Occipital lobe (tissue), 2 donors: Measurements from ENCODE around the gene BRIP1. TPM values are rescaled to one million over a fixed set of nuclear protein-coding genes. Genes with fewer than 3 reads are reported as not detected.
"Not testable (repeated sequence)": the region's sequence is repeated elsewhere in the genome, so short reads cannot be mapped to it uniquely, and the experiment has no call there.

Experiments used
- DNase-seq: peaks from one replicate; lab custom pipeline; 2025; lab: John Stamatoyannopoulos, UW
- total RNA-seq: library from RNA; depleted of rRNA; stranded (reverse); fragments of >200 nt; gene quantifications from one replicate; pipeline ENCODE4 v1.2.3, GENCODE V29; 2014

BRIP1 gene
- total RNA-seq, 1 donor from 2014 or later = 5.8 TPM

DNA sequence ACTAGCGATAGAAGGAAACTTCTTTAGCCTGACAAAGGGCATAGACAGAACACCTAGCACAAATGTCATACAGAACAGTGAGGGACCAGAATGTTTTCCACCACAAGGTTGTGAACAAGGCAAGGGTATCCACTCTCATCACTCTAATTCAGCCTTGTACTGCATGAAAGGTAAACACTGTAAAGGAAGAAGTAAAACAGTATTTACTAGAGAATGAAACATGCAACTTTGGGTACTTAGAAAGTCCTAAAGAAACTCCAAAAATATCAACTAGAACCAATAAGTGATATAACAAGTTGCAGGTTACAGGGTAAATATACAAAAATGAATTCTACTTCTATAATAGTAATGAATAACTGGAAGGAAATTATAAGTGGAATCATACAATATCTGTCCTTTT is 32.2 kb downstream of the BRIP1 start:
- no peak for DNase-seq

DNA sequence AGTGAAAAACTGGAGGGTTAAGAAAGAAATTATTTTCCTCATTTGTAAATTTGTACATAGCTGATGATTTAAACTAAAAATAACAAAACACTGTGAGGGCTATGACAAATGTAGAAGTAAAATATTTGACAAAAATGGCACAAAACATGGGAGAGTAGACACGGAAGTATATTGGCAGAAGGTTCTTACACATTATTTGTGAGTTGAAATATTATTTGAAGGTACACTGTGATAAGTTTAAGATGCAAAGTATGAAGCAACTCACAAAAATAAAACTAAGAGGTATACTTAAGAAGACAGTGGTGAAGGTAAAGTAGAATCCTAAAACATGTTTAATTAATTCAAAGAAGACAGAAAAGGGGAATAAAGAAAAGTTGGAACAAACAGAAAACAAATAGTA is 34.6 kb downstream of the BRIP1 start:
- no peak for DNase-seq

DNA sequence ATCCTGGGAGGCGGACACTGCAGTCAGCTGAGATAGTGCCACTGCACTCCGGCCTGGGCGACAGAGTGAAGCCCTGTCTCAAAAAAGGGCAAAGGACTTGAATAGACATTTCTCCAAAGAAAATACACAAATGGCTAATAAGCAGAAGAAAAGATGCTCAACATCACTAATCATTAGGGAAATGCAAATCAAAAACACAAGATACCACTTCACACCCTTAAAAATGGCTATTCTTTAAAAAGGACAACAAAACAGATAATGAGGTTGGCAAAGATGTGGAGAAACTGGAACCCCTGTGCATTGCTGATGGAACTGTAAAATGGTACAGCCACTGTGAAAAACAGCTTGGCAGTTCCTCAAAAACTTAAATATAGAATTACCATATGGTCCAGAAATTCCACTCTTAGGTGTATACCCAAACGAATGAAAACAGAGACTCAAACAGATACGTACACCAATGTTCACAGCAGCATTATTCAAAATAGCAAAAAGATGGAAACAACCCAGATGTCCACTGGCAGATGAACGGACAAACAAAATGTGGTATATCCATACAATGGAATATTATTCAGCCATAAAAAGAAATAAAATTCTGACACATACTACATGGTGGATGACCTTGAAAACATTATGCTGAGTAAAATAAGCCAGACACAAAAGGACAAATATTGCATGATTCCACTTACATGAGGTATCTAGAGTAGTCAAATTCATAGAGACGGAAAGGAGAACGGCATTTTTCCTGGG is 35.5 kb downstream of the BRIP1 start:
- no peak for DNase-seq

DNA sequence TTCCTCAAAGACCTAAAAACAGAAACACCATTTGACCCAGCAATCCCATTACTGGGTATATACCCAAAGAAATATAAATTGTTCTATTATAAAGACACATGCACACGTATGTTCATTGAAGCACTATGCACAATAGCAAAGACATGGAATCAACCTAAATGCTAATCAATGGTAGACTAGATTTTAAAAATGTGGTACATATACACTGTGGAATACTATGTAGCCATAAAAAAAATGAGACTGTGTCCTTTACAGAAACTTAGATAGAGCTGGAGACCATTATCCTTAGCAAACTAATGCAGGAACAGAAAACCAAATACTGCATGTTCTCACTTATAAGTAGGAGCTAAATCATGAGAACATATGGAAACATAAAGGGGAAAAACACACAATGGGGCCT is 36.5 kb downstream of the BRIP1 start:
- DNase-seq = not testable (repeated sequence)

DNA sequence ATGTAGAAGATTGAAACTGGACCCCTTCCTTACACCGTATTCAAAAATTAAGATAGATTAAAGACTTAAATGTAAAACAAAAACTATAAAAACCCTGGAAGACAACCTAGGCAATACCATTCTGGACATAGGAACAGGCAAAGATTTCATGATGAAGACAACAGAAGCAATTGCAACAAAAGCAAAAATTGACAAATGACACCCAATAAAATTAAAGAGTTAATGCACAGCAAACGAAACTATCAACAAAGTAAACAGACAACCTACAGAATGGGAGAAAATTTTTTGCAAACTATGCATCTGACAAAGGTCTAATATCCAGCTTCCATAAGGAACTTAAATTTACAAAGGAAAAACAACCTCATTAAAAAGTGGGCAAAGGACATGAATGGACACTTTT is 37.1 kb downstream of the BRIP1 start:
- not testable (repeated sequence) for DNase-seq

DNA sequence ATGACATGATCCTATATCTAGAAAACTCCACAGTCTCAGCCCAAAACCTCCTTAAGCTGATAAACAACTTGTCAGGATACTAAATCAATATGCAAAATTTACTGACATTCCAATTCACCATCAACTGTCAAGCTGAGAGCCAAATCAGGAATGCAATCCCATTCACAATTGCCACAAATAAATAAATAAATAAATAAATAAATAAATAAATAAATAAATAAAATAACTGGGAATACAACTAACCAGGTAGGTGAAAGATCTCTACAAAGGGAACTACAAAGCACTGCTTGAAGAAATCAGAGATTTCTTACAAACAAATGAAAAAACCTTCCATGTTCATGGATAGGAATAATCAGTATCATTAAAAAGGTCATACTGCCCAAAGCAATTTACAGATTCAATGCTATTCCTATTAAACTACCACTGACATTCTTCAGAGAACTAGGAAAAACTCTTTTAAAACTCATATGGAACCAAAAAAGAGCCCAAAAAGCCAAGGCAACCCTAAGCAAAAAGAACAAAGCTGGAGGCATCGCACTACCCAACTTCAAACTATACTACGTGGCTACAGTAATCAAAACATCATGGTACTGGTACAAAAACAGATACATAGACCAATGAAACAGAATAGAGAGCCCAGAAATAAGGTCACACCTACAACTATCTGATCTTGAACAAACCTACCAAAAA is 37.7 kb downstream of the BRIP1 start:
- DNase-seq = no peak

DNA sequence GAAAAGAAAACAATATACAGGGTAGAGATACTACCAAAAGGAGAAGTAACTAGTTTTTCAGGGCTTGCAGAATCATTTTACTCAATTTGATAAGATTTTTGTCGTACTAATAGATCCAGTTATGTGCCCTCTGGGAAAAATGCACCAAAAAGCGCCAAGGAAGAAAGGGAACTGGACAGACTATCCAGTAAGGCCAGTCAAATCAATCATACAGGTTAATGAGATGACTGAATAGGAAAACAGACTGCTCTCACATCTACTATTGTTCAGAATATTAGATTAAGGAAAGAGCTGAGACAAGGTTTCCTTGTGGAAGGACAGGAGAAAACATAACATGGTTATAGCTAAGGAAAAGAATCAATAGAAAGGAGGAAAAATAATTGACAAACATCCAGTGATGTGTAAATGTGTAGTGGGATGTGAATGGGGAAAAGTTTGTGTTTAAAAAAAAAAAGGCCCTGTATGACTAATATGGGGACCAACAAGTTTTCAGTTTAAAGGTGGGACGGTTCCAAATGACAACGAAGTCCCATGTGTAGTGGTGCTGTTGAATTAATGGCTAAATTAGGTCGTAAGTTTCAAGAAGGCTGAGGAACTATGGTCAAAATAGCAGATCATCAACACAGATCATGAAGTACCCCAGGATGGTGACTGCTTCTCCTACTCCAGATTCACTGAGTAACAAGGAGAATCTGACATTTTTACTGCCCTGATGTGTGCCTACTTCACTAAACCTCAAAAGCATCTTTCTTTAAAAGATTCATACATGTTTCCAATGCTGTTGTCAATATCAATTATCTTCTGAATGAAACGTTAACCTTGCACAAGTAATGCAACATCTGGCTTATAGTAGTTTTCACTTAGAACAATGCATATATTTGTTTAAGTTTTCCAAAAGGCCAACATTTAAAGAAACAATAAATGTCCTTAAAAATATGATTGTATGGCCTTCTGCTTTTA is 40.7 kb downstream of the BRIP1 start:
- DNase-seq = no peak

DNA sequence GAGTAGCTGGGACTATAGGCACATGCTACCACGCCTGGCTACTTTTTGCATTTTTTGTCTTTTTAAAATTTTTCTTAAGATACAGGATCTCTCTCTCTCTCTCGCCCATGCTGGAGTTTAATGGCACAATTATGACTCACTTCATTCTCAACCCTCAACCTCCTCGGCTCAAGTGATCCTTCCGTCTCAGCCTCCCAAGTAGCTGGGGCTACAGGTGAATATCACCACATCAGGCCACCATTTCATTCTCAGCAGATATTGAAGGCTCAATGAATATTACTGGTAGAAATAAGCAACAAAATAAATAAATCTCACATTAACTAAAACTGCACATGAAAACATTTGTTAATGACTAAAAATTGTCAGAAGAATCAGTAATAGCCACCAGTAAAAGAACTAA is 41.7 kb downstream of the BRIP1 start:
- no peak for DNase-seq

DNA sequence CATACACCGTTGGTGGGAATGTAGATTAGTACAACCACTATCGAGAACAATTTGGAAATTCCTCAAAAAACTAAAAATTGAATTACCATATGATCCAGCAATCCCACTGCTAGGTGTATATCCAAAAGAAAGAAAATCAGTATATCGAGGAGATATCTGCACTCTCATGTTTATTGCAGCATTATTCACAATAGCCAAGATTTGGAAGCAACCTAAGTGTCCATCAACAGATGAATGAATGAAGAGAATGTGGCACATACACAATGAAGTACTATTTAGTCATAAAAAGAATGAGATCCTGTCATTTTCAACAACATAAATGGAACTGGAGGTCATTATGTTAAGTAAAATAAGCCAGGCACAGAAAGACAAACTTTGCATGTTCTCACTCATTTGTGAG is 44.1 kb downstream of the BRIP1 start:
- DNase-seq = not testable (repeated sequence)

DNA sequence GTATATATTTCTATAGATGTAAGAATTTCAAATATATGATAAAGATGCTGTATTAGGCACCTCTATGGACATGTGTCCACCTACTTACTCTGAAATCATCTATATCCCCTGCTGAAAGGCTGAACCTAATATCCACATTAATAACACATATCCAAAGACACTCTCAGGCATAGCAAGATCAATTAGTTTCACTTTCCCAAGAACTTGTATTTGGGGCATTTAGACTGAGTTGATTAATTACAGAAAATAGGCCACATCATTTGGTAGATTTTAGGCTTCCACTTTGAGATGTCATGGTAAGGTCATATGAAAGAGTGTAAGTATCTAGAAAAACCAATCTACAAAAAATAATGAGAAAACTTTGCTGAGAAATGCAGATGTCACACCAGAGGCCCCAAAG is 45.1 kb downstream of the BRIP1 start:
- DNase-seq = no peak

DNA sequence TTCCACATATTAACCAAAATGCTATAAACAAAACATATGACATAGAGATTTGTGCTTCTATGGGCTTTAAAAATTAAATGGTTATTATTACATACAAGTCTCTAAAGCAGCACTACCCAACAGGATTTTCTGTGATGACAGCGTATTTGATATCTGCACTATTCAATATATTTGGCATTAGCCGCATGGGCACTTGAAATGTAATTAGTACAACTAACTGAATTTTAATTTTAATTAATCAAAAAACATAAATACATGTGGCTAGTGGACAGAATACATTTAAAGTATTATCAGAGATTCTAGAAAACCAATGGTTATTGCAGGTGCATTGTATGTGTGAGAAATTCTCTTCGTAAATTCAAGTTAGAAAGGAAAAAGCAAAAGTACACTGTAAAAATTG is 45.9 kb downstream of the BRIP1 start:
- no peak for DNase-seq

DNA sequence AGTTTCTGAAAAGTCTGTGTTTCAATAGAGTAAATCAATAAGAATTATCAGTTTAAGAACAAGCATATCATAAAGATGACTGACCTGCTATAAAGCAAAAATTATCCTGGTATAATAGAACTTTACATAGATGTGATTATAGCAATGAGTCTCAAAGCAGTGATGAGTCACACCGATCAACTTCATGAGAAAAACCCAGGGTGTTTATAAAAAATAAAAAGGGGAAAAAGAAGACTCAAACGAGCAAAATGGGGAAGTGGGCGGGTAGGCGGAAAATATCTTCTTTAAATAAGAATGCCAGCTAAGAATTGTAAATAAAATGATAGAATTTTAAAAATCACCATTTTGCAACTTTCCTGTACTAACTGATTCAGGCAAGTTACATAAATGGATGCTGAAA is 46.8 kb downstream of the BRIP1 start:
- DNase-seq = no peak

DNA sequence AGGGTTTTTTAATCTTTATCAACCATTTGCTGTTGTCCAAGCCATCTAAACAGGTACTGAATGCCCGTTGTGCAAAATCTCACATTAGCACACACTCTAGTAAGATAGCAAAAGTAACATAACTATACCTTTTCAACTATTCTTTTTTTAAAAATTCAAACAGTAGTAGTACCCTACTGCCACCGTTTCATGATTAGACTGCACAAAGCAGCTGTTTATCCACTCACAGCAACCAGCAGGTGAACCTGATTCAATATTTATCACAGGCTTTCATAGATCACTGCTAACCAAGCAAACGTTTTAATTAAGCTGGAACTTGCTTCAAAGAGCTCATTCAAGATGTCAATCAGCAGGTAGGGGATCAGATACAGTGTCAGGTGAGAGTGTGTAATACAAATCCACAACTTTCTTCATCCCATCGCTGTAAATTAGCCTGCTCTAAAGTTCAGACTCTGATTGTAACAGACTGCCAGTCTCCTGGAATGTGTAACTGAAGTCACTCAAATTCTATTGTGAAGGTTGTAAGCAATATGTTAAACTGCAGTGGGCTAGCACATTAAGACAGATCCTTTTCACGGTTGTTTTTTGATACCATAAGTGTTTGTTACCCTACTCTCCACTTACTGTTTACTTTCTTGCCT is 47.3 kb downstream of the BRIP1 start:
- no peak for DNase-seq

DNA sequence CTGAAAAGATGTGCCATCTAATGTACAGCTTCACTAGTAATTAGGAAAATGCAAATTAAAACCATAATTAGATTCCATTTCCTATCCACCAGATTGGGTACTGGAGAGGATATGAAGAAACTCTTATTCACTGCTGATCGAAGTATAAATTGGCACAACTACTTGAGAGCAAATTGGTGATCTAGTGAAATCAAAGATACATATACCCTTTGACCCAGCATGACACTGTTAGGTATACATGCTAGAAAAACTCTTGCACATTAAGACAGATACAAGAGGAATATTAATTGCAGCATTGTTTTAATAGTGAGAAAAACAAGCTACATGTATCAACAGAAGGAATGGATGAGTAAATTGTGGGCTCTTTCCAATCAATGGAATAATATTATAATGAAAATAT is 48.8 kb downstream of the BRIP1 start:
- DNase-seq = no peak

DNA sequence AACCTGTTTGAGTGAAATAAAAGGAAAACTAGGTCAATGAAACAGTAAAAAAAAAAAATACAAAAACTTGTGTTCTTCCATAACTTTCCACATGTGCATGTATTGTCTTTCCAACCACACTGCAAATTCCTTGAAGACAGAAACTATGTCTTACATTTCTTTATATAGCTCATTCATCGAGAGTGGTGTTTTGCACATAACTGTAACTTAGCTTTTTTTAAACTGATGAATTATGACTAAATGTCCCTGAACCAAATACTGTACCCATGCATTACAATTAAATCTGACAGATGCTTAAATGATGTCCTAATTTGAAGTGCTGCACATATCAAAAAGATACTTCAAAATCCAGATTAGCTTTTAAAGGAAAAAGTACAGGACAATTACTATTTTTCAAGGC is 50.1 kb downstream of the BRIP1 start:
- no peak for DNase-seq

DNA sequence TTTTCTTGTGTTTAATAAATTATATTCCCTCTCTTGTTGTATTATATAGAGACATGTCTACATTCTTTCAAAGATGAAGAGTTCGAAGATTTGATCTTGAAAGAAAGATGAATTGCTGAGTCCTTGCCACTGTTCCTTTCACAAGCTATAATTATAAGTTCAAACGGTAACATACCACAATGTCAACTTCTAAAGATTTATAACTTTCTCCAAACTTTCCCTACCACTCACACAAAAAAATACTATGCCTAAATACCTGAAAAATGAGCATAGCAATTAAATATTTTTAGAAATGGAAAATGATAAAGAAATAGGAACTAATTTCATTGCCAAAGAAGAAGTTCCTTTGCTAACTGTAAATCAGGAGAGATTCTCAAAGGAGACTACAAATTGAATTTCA is 50.6 kb downstream of the BRIP1 start:
- DNase-seq = no peak

DNA sequence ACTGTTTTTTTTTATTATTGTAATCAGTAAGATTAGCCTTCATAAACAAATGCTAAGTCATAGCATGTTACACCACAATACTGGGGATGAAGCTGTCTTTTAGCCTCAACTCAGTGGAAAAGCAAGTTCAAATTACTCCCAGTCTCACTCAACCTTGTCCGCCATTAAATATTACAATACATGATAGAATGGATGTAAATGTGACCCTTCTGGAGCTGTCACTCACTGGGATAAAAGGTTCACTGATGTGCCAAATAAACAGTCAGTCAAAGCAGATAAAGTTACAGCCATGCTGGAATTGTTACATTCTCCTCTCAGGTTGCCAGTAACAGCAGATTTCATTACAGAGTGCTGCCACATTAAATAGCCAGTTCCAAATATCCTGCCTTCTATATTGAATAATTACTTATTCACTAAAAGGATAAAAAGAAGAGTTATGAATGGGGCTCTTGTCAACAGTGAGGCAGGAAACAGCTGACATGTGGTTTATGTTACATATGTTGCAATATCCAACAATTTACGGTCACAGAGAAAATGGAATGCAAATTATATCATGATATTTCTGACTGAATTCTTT is 53.4 kb downstream of the BRIP1 start:
- no peak for DNase-seq

DNA sequence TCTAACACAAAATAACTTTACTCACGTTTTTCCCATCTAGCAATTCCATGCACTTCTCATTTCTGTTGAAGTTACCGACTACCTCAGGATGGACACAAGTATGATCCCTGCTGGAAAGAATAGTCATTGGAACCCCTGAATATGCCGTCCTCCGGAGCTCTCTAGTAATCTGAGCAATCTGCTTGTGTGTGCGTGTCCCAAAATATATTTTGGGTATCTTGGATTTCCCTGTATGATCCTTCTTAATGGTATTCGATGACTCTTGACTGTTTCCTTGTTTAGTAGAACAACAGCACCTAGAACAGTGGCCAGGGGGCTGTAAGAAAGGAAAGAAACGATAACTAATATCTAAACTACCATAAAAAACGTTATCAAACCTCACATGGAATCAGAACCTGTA is 54.9 kb downstream of the BRIP1 start:
- DNase-seq = no peak

DNA sequence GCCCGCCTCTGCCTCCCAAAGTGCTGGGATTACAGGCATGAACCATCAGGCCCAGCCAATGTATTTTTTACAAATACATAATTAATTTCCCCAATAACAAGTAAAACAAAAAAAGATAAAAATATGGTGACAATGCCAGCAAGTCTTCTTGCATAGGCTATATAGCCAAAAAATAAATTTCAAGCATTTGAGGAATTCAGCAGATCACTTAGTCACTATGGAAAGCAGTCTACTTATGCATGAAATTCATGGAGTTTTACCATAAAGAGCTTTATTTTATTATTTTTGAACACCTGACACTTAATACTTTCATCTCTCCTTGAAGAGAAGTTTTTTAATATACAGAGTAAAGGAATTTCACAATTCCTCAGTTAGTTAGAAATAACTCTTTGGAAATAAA is 56.4 kb downstream of the BRIP1 start:
- no peak for DNase-seq

DNA sequence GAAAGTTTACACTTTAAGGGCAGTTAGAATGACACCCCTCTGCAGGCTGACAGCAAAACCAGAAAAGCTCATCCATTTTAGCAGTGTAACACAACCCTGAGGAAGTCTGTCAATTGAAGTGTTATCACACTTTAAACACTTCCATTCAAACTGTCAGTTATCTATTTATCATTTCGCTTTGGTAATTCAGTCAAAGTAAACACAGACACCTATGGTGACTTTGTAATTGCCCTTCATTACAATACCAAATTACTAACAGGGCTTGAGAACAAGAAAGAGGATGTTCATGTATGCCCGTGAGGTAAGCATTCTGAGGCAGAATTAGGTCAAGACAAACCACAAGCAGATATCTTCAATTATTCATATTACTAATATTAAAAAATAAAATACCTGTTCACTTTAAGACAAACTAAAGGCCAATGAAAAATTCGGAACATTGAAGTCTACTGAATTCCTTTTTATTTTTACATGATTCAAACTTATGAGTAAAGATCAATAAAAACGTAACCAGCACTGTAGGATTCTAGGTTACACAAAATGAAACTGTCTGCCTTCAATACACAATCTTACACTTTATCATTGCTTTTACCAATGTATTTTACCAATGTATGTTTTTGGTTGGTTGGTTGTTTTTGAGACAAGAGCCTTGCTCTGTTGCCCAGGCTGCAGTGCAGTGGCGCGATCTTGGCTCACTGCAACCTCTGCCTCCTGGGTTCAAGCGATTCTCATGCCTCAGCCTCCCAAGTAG is 57.1 kb downstream of the BRIP1 start:
- DNase-seq = no peak

DNA sequence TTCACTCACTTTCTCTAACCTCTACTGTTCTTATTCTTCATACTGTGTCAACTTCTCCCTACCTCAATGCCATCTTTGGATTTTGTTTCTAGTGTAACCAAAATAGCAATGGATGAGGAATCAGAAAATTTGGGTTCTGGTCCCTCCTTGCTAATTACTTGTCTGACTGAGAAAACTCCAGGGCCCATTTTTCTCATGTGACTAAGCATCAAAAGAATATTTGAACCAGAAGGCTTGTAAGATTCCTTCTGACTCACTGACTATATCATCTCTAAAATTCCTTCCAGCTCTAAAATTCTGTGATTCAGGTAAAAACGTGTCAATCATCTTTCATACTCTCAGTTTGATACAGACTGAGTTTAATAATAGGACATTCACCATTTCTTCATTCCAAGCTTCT is 57.9 kb downstream of the BRIP1 start:
- no peak for DNase-seq
